H1 (cell line): Measurements from ENCODE around the gene FOXN1. TPM values are rescaled to one million over a fixed set of nuclear protein-coding genes. Genes with fewer than 3 reads are reported as not detected.

ENCODE experiments used
- BRCA1 ChIP-seq: IDR thresholded peaks from 2 replicates; pipeline ENCODE4 v1.6.1; 2012; ENCODE audit warnings: low read depth, low read length, improper control_type of control experiment
- KDM1A ChIP-seq: fragments of 200-600, 300-600 bp; sonication (generic); IDR thresholded peaks from 2 replicates; pipeline ENCODE4 v1.7.1; 2016; ENCODE audit warnings: mild to moderate bottlenecking, low read length, borderline replicate concordance
- KDM4A ChIP-seq: IDR thresholded peaks from one replicate; pipeline ENCODE4 v1.7.1; 2012; ENCODE audit warnings: low read depth, mild to moderate bottlenecking, moderate library complexity, low read length, inconsistent platforms; ENCODE audit not compliant: severe bottlenecking
- SP1 ChIP-seq: IDR thresholded peaks from 2 replicates; pipeline ENCODE4 v1.6.1; 2011; ENCODE audit warnings: low read depth, low read length
- SP4 ChIP-seq: IDR thresholded peaks from 2 replicates; pipeline ENCODE4 v1.6.1; 2012; ENCODE audit warnings: low read length, inconsistent platforms
- ZNF274 ChIP-seq: IDR thresholded peaks from 2 replicates; pipeline ENCODE4 v1.7.0; 2012; ENCODE audit warnings: low read length, borderline replicate concordance; ENCODE audit errors: extremely low read depth
- polyA plus RNA-seq, 7 experiments: library from polyadenylated mRNA; depleted of rRNA in 3 of 7; stranded (reverse) in 5 of 7; unstranded in 2 of 7; fragments of >200 nt in 5 of 7; fragments of 200-250 nt in 2 of 7; gene quantifications; 1 replicate in 5 of 7; 2 replicates in 1 of 7; 4 replicates in 1 of 7; pipeline versions ENCODE4 v1.2.1 to v1.2.3, GENCODE V29; 2011 to 2013; ENCODE audit warnings: missing spikeins in 2 of 7, mixed read lengths in 2 of 7
- total RNA-seq: library from RNA; stranded (reverse); fragmentation: NEBNext Ultra II Directional; extraction: Animal tissue kit (Norgen Biotek cat#: 25700); gene quantifications from 2 replicates; pipeline ENCODE4 v1.2.1, GENCODE V29; 2021

The FOXN1 gene
- total and polyA plus RNA-seq, 2 of the 8 experiments (the other 6 are each of a cell fraction or from before 2014, with no cell fraction given), result not detected

GRCh38 chr17:28537219-28537610 is 31.1 kb downstream of the FOXN1 start (continued):
- no peak for TF ChIP-seq KDM1A
- no peak for TF ChIP-seq BRCA1
- TF ChIP-seq ZNF274, result no peak
- no peak for TF ChIP-seq SP4
- TF ChIP-seq SP1, result no peak
- TF ChIP-seq KDM4A, result no peak
